Measurements from ENCODE around the gene FBXO4. TPM values are rescaled to one million over a fixed set of nuclear protein-coding genes. Genes with fewer than 3 reads are reported as not detected.

Gene FBXO4
- total and polyA plus RNA-seq, 2 of the 8 experiments (the other 6 are each of a cell fraction or from before 2014, with no cell fraction given), result 0.60 to 0.88 TPM

GRCh38 chr5:41973087-41973486, 48.0 kb downstream of the FBXO4 start:
- H3K23ac ChIP-seq (ENCODE audit: insufficient read length), result no peak overlapping the region
- no peak overlapping the region for H3K4ac ChIP-seq (replicated peaks; ENCODE audit: insufficient read length, low read depth, low read length)
- no peak overlapping the region for H3K14ac ChIP-seq (ENCODE audit: insufficient read length)
- no peaks in the 10 kb centered on the region for H3K23me2 ChIP-seq (ENCODE audit: low read depth, low read length)
- no peak overlapping the region for H3K4me3 ChIP-seq (ENCODE audit: extremely low read depth in 1 of 4, insufficient read depth in 2 of 4, low read depth in 3 of 4, low read length in 4 of 4)
- H2BK15ac ChIP-seq (ENCODE audit: low read length), result no peak overlapping the region
- ChIA-PET POLR2A (ENCODE audit: partially characterized antibody) (no interaction called here), CTCF (ENCODE audit: partially characterized antibody) (interaction anchor here (1.2 to 1.8 kb wide), 2 partner anchors 32 to 42 kb away, joined by 3 to 5 read pairs; no protein-coding TSS in a partner anchor)
- H2AFZ ChIP-seq (ENCODE audit: low read length), result no peak overlapping the region
- H3K27ac ChIP-seq (ENCODE audit: low read depth, low read length), result no peak overlapping the region
- H2AK5ac ChIP-seq (ENCODE audit: low read depth, low read length), result no peak overlapping the region
- FAIRE-seq, result no peak
- H3K27me3 ChIP-seq (replicated peaks in 1 of 4; ENCODE audit: control insufficient read depth in 3 of 4, extremely low read depth in 1 of 4, insufficient read depth in 3 of 4, low read length in 3 of 4), result no peaks in the 10 kb centered on the region
- no peaks in the 10 kb centered on the region for H4K20me1 ChIP-seq (replicated peaks in 1 of 2; ENCODE audit: control insufficient read depth in 1 of 2, insufficient read depth in 2 of 2, low read length in 2 of 2)
- no peak for DNase-seq (ENCODE audit: low read depth in 1 of 2, low spot score in 2 of 2)
- H3K56ac ChIP-seq (replicated peaks; ENCODE audit: insufficient read length, low read depth, low read length), result no peak overlapping the region
- 79% methylated on average over 3 of the region's 3 CpGs; no CpG with 5 or more reads in 1 of the 2 experiments for WGBS, 2 experiments (ENCODE audit: extremely low coverage in 1 of 2, insufficient coverage in 1 of 2, insufficient read length in 1 of 2, insufficient replicate concordance in 2 of 2, low coverage in 1 of 2, low lambda C conversion rate in 2 of 2, missing lambda C conversion rate in 1 of 2)
- H4K91ac ChIP-seq (replicated peaks; ENCODE audit: insufficient read length, low read length), result no peak overlapping the region
- no peaks in the 10 kb centered on the region for H3K79me2 ChIP-seq (ENCODE audit: control insufficient read depth in 1 of 2, insufficient read depth in 2 of 2, low read length in 2 of 2)
- no peak overlapping the region for H2BK120ac ChIP-seq (replicated peaks; ENCODE audit: low read depth, low read length)
- H3K4me2 ChIP-seq (ENCODE audit: insufficient read depth in 1 of 2, low read depth in 2 of 2, low read length in 2 of 2), result no peak overlapping the region
- H4K5ac ChIP-seq (ENCODE audit: insufficient read length, low read depth, low read length), result no peak overlapping the region
- no peaks in the 10 kb centered on the region for H3K36me3 ChIP-seq (ENCODE audit: control insufficient read depth in 2 of 4, insufficient read depth in 4 of 4, low read length in 3 of 4)
- no peak overlapping the region for H2BK5ac ChIP-seq (ENCODE audit: low read depth, low read length)
- H3K4me1 ChIP-seq (replicated peaks in 1 of 4; ENCODE audit: control insufficient read depth in 3 of 4, insufficient read depth in 4 of 4, low read length in 3 of 4), result no peaks in the 10 kb centered on the region
- H3K18ac ChIP-seq (ENCODE audit: extremely low read depth, low read length), result no peak overlapping the region
- no peaks in the 10 kb centered on the region for H3K79me1 ChIP-seq (ENCODE audit: low read depth, low read length)
- H4K8ac ChIP-seq (ENCODE audit: extremely low read depth, insufficient read depth, low read length), result no peak overlapping the region
- H2BK20ac ChIP-seq (ENCODE audit: low read length), result no peak overlapping the region
- peaks cover 2 to 3% of the 10 kb centered on the region in 2 experiments; a peak in 1 of 4 replicates for H3K9me3 ChIP-seq (ENCODE audit: insufficient read depth in 2 of 2, low read depth in 1 of 2, low read length in 1 of 2)
- no peak overlapping the region for H3K9ac ChIP-seq (replicated peaks in 1 of 4; ENCODE audit: extremely low read depth in 1 of 4, low read depth in 3 of 4, low read length in 3 of 4)
- no peak overlapping the region for H2BK12ac ChIP-seq (ENCODE audit: low read depth, low read length)
- no peak for TF ChIP-seq SAP30 (IDR thresholded peaks at IDR 0.05; ENCODE audit: insufficient read depth, insufficient replicate concordance, low read length)
- TF ChIP-seq RBBP5 (IDR thresholded peaks at IDR 0.05; ENCODE audit: borderline replicate concordance, low read depth, low read length), result no peak
- TF ChIP-seq CHD1 (IDR thresholded peaks at IDR 0.05; ENCODE audit: low read depth, low read length), result no peak
- no peak for TF ChIP-seq MAX (IDR thresholded peaks at IDR 0.05)
- no peak for TF ChIP-seq JUN (IDR thresholded peaks at IDR 0.05; ENCODE audit: low read depth, low read length)
- no peak for TF ChIP-seq POU5F1 (IDR thresholded peaks at IDR 0.05; ENCODE audit: low read depth, low read length)
- TF ChIP-seq SP2 (IDR thresholded peaks at IDR 0.05; ENCODE audit: low read length), result no peak
- no peak for TF ChIP-seq BRCA1 (IDR thresholded peaks at IDR 0.05; ENCODE audit: low read depth, low read length)
- no peak for TF ChIP-seq ZNF274 (IDR thresholded peaks at IDR 0.05; ENCODE audit: borderline replicate concordance, extremely low read depth, low read length)
- no peak for TF ChIP-seq KDM1A (IDR thresholded peaks at IDR 0.05; ENCODE audit: borderline replicate concordance, low read length)
- no peak for TF ChIP-seq MAFK (IDR thresholded peaks at IDR 0.05; ENCODE audit: low read depth, low read length)
- no peak for TF ChIP-seq TBP (IDR thresholded peaks at IDR 0.05; ENCODE audit: low read depth, low read length)
- no peak for TF ChIP-seq BCL11A (IDR thresholded peaks at IDR 0.05; ENCODE audit: low read depth in 2 of 2, low read length in 2 of 2)
- no peak for TF ChIP-seq RAD21 (IDR thresholded peaks at IDR 0.05 in 1 of 2, conservative IDR thresholded peaks at IDR 0.05 in 1 of 2; ENCODE audit: low read depth in 2 of 2, low read length in 2 of 2)
- no peak for TF ChIP-seq SRF (IDR thresholded peaks at IDR 0.05; ENCODE audit: low read depth, low read length)

All from H1 (cell line).